GM18511 (cell line): ENCODE data around the gene BMP2K.
A peak's percentile ranks its signal among the peaks of the same experiment; 100 is the strongest.
"Not testable (repeated sequence)": the region's sequence is repeated elsewhere in the genome, so short reads cannot be mapped to it uniquely, and the experiment has no call there.

Experiments used
- ATAC-seq: cut with Tn5 transposase; IDR thresholded peaks from one replicate; pipeline ENCODE4 v1.9.1; 2021; ENCODE audit warnings: mild to moderate bottlenecking, moderate library complexity; ENCODE audit not compliant: unreplicated experiment

BMP2K gene

GRCh38 chr4:78846258-78846657 lies 70.1 kb downstream of the BMP2K start:
- ATAC-seq, result no peak

- no peak for ATAC-seq
These were observed 86.2 kb downstream of the BMP2K start for GRCh38 chr4:78862314-78862737.

GRCh38 chr4:78863254-78863869 lies 87.2 kb downstream of the BMP2K start:
- ATAC-seq, result peak; percentile 71

GRCh38 chr4:78863991-78864390 lies 87.8 kb downstream of the BMP2K start:
- peak; percentile 27 for ATAC-seq

- peak; percentile 45 for ATAC-seq
These were observed 88.4 kb downstream of the BMP2K start for GRCh38 chr4:78864405-78865024.

GRCh38 chr4:78865451-78865850 lies 89.3 kb downstream of the BMP2K start:
- ATAC-seq, result no peak

GRCh38 chr4:78868712-78869111 lies 92.6 kb downstream of the BMP2K start:
- ATAC-seq, result not testable (repeated sequence)

- no peak for ATAC-seq
These were observed 93.9 kb downstream of the BMP2K start for GRCh38 chr4:78870056-78870455.

- ATAC-seq, result no peak
These were observed 100.6 kb downstream of the BMP2K start for GRCh38 chr4:78876568-78877320.

- ATAC-seq, result no peak
These were observed 101.9 kb downstream of the BMP2K start for GRCh38 chr4:78878031-78878430.

- peak; percentile 45 for ATAC-seq
These were observed 104.8 kb downstream of the BMP2K start for GRCh38 chr4:78880874-78881492.

GRCh38 chr4:78885598-78885997 lies 109.4 kb downstream of the BMP2K start:
- no peak for ATAC-seq

GRCh38 chr4:78889955-78890354 lies 113.8 kb downstream of the BMP2K start:
- ATAC-seq, result no peak

GRCh38 chr4:78899302-78899701 lies 123.2 kb downstream of the BMP2K start:
- ATAC-seq, result no peak

GRCh38 chr4:78901882-78902281 lies 125.7 kb downstream of the BMP2K start:
- ATAC-seq, result no peak

- ATAC-seq, result no peak
These were observed 126.1 kb downstream of the BMP2K start for GRCh38 chr4:78902298-78902697.

GRCh38 chr4:78904143-78904542 lies 128.0 kb downstream of the BMP2K start:
- ATAC-seq, result no peak

- ATAC-seq, result no peak
These were observed 131.5 kb downstream of the BMP2K start for GRCh38 chr4:78907638-78908037.

- not testable (repeated sequence) for ATAC-seq
These were observed 132.8 kb downstream of the BMP2K start for GRCh38 chr4:78908974-78909373.

- ATAC-seq, result no peak
These were observed 134.5 kb downstream of the BMP2K start for GRCh38 chr4:78910612-78911011.

- no peak for ATAC-seq
These were observed 146.1 kb downstream of the BMP2K start for GRCh38 chr4:78922207-78922606.
